Pons (tissue), 1 donor: ENCODE measurements around the gene ASB16.
"Not testable (repeated sequence)": the region's sequence is repeated elsewhere in the genome, so short reads cannot be mapped to it uniquely, and the experiment has no call there.

Experiments used
- DNase-seq: peaks from one replicate; pipeline ENCODE4 v3.0.0-alpha.2; 2016; ENCODE audit warnings: low spot score

Gene ASB16

DNA sequence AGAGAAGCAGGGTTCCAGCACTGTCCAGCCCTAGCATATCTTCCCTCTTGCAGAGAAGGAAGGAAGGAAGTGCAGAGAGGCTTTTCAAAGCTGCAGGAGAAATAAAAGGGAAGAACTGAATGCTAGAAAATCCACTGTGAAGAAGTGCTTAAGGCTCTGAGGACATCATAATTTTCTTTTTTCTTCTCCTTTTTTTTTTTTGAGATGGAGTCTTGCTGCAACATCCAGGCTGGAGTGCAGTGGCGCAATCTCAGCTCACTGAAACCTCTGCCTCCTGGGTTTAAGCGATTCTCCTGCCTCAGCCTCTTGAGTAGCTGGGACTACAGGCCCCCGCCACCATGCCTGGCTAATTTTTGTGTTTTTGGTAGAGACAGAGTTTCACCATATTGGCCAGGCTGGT lies 21.4 kb upstream of the ASB16 start:
- not testable (repeated sequence) for DNase-seq

DNA sequence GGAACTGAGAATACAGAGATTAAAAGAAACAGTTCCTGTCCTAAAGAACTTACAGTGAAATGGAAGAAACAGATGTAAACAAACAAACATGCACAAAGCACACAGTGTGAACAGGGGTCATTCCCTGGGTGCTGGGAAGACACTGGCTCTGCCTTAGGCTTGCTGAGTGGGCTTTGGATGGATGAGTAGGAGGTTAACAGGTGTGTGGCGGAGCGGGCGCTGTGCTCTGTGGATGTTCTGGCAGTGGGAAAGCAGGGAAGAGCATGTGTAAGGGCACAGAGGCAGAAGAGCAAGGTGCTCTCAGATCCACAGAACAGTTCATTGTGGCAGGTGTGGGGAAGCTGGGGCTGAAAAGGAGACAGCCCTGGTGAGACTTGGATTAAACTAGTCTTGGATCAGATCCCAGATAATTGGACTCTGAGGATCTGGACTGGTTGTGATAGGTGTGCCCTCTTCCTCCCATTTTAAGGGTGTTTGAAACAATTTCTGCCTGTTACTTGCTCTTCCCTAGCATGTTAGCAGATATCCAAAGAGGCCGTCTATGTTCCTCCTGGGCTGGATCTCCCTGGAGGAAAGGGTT lies 20.7 kb upstream of the ASB16 start:
- DNase-seq = no peak

DNA sequence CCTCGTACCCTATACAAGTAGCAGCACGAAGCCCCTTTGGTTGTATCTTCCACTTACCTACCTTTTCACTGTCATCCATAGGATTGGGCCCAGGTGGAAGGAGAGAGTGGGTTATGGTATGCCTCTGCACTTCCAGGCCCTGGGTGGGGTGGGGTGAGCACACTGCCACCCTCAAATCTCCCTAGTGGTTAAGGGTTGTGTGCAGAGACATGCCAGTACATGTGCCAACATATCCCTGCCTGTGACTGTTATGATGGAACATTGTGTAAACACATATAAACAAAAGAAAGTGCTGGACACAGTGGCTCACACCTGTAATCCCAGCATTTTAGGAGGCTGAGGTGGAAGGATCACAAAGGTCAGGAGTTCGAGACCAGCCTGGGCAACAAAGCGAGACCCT lies 17.6 kb upstream of the ASB16 start:
- no peak for DNase-seq

DNA sequence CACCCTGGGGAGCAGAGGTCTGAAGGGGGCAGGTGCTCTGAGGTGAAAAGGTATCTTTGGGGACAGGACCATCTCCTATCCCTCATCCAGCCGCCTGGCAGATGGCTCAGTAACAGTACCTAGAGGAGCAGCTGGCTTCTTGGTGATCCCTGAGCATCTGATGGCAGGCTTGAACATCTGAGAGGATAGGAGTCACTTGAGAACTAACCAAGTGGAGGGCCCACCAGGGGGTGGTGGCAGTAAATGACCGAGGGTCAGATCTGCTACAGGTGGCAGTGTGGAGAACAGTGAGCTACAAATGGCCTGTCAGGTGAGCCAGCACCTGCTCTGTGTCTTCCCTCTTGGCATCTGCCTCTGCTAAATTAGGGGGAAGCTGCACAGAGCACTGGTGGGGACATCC lies 15.0 kb upstream of the ASB16 start:
- no peak for DNase-seq

DNA sequence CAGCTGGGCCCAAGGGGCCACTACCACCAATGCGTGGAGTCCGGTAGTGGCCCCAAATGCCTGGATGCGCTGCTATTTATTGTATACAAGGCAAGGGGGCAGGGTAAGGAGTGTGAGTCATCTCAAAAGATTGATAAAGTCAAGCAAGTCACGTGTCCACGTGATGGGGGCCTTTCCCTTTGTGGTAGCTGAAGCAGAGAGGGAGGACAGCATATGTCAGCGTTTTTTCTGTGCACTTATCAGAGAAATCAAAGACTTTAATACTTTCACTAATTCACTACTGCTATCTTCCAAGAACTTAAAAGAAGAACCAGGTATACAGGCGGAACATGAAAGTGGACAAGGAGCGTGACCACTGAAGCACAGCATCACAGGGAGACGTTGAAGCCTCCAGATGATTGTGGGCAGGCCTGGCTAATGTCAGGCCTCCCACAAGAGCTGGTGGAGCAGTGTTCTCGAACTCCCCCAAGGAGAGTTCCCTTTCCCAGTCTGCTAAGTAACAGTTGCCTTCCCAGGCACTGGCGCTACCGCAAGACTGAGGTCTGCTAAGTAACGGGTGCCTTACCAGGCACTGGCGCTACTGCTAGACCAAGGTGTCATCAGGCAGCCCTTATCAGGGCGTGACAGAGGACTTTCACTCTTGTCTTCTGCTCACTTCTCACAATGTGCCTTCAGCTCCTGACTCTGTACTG lies 10.8 kb upstream of the ASB16 start:
- no peak for DNase-seq

DNA sequence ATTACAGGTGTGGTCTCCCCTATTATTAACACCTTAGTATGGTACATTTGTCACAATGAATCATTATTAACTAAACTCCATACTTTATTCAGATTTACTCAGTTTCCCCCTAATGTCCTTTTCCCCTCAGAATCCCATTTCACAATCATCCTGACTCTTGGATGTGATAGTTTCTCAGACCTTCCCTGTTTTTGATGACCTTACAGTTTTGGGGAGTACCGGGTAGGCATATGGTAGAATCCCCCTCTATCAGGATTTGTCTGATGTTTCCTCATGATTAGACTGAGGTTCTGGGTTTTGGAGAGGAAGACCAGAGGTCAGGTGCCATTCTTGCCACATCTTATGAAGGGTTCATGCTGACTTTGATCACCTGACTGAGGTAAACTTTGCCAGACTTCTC lies 6.0 kb upstream of the ASB16 start:
- DNase-seq = no peak

DNA sequence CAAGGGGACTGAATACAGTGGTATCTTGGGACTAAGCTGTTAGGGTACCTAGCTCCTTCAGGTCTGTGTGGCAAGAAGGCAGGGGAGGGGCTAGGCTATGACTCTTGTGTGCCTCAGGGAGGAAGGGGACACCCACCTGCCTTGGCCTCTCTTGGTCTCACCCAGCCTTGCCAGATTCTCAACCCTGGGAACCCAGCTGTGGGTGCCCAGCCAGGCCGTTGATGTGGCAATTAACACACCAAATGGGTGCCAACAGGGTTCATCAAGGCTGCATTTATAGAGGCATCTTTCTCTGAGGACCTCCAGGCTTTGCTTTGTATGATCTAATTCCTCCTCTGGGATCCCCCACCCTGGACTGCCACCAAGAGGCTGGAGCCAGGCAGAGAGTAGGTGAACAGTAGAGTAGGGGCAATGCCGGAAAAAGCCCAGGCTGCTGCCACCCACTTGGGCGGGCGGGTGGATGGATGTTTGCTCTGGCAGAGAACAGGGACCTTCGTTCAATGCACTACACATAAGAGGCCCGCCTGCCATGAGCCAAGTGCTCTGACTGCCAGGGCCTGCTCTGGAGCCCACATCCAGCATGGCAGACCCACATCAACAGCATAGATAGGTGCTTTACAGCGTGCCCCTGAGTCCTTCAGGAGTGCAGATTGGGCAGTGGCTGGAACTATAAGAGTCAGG lies 3.2 kb upstream of the ASB16 start:
- no peak for DNase-seq

DNA sequence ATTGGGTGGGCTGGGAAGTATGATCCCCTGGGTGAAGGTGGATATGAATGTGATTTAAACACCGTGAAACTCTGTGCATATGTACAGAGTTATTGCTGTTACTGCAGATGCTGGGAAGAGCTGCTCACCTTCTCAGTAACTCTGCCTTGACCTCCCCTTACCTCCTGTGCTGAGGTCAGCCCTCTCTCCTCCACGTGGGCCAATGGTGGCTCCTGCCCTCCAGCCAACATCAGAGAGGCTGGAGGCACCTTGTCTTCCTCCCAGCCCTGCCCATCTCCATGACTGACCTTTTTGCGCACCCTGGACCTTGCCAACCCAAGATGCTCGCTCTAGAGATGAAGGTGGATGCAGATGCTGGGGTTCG lies 387 bp upstream of the ASB16 start:
- DNase-seq = no peak

DNA sequence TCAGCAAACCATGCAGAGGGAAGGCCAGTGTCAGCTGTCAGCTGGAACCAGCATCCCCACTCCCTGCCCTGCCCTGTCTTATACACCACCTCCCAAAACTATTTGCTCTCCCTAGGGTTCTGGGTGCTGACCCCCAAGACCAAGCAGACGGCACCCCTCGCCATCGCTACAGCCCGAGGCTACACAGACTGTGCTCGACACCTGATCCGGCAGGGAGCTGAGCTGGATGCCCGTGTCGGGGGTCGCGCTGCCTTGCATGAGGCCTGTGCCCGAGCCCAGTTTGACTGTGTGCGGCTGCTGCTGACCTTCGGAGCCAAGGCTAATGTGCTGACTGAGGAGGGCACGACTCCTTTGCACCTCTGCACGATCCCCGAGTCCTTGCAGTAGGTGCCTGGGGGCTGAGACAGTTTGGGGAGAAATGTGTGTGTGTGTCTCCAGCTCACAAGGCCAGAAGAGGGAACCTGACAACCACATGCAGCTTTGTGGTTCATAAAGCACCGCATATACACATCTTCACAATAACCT lies 1.5 kb downstream of the ASB16 start:
- DNase-seq = no peak

DNA sequence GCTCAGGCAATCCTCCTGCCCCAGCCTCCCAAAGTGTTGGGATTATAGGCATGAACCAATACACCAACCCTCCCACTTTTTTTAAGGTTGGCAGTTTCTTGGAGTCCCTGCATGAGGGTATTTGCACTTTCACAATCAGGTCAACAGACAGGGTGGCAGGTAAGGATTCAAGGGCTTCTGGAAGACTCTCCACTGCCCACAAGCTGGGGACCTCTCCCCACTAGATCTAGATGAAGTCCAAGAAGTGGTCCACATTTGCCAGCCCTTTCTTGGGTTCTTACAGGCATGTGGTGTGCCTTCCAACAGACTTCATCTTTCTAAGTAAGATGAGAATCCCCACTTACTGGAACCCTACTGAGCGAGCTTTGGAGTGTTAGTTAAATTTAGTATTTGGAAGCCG lies 3.9 kb downstream of the ASB16 start:
- no peak for DNase-seq

DNA sequence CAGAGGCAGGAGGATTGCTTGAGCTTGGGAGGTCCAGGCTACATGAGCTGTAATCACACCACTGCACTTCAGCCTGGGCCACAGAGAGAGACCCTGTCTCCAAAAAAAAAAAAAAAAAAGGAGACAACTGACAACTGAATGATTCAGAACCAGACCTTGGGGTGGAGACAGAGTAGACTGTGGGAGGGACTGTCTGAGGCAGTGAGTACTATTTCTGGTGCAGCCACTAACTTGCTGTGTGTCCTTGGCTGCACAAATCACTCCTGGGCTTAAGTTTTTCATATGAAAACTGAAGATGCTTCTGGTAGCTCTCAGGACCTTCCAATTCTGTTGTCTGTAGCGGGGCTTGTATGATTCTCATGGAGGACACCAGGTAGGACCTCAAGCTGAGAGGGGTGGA lies 5.8 kb downstream of the ASB16 start:
- DNase-seq = no peak

DNA sequence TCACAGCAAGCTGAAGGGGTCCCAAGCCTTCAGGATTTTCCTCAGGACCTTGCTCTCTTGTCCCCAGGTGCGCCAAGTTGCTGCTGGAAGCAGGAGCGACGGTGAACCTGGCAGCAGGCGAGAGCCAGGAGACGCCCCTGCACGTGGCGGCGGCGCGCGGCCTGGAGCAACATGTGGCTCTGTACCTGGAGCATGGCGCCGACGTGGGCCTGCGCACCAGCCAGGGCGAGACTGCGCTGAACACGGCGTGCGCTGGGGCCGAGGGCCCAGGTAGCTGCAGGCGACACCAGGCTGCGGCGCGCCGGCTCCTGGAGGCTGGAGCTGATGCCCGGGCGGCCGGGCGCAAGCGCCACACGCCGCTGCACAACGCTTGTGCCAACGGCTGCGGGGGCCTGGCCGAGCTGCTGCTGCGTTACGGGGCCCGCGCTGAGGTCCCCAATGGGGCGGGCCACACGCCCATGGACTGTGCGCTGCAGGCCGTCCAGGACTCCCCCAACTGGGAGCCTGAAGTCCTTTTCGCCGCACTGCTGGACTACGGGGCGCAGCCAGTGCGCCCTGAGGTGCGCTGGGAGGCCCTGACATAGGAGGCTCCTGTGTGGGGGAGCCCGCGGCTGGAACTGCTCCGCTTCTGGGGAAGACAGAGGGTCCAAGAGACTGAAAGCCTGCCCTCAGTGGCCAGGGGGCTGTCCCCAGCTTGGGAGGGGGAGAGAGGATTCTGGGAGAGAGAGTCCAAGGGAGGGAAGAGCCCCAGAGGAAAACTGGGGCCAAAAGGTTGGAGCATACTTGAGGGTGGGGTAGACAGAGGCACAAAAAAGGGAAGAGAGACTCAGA lies 6.4 kb downstream of the ASB16 start:
- DNase-seq = no peak

DNA sequence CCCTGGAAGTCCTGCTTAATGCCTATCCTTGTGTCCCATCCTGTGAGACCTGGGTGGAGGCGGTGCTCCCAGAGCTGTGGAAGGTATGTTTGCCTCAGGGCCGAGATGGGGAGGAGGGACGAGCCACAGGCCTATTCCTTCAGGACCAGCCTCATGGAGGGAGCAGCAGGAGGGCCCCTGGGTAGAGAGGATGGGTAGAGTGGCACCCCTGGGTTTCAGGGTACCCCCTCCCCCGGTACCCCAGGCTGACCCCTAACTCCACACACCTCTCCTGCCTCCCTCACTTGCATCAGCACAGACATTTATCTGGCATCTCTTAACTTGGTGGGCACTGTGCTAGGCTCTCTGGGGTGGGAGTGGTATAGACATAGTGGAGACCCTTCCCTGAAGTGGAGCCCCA lies 7.1 kb downstream of the ASB16 start:
- no peak for DNase-seq

DNA sequence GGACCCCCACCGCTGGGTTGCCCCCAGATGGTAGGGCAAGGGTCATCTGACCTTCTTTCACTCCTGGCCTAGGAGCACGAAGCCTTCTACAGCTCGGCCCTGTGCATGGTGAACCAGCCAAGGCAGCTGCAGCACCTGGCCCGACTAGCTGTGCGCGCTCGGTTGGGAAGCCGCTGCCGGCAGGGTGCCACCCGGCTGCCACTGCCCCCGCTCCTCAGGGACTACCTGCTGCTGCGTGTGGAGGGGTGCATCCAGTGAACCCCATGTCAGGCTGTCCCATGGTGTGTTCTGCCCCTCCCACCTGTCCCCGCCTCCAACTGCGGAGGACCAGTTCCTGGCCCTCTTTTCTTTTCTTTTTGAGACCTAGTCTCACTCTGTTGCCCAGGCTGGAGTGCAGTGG lies 7.6 kb downstream of the ASB16 start:
- no peak for DNase-seq

DNA sequence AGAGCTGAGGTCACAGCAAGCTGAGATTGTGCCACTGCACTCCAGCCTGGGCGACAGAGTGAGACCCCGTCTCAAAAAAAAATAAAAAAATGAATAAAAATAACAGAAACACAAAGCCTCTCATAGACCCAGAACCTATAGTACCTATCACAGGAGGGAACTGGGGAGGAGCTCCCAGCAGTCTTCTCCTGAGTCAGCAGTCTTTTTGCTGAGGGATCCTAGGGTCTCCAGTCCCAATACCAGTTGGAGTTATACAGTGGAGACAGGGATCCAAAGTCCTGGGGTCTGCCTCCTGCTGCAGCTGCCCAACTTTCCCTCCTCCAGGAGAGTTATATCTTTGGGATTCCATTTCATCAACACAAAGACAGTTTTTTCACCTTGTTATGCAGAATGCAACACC lies 12.5 kb downstream of the ASB16 start:
- DNase-seq = no peak

DNA sequence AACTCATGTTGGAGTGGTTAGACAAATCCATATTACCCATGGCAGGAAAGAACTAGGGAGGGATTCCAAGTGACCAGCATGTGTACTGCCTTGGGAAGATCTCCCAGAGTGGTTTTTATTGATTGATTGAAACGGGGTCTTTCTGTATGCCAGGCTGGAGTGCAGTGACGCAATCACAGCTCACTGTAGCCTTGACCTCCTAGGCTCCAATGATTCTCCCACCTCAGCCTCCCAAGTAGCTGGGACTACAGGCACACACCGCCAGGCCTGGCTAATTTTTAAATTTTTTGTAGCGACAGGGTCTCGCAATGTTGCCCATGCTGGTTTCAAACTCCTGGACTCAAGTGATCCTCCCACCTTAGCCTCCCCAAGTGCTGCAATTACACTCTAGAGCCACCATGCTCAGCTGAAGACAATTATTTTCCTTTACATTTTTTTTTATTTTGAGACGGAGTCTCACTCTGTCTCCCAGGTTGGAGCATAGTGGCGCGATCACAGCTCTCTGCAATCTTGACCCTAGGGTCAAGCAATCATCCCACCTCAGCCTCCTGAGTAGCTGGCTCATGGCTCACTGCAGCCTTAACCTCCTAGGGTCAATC lies 13.8 kb downstream of the ASB16 start:
- no peak for DNase-seq

DNA sequence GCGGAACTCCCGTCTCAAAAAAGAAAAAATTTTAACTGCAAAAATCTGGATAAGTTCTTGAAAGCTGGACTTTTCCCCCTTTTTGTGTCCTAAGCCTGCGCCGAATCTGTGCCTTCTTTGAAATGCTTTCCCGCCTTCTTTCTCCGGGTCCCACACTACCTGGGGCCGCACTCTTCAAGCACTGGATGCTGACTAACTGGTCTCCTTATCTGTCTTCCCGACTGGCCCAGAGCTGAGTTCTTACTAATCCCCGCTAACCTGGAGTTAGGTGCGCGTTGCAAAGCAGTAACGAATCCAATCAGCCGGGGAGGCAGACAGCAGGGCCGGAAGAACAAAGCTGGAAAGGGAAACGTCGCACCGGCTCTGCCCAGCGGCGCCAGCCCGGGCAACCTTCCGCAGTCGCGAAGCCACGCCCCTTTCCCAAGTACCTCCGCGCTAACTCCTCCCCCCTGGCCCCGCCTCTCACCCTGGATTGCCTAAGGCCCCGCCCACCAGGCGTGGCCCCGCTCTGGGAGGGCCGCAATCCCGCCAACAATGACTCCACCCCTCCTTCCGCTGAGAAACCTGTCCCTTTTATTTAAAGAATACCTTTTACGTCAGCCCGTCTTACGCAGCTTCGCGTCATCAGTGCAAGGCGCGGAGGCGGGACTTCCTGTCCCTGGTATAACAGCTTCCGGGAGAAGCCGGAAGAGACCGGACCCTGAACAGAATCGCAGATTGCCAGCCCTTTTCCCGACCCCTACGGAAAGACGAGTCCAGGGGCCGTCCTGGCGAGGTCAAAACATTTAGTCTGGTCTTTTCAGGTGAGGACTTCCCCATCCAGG lies 16.0 kb downstream of the ASB16 start, which contains the start of gene TMUB2:
Gene TMUB2 (plus strand): TSS at position 666 of the 824 bp plus-strand sequence. CDS start 737 bp downstream, outside the sequence.
- DNase-seq = peak; percentile 100

DNA sequence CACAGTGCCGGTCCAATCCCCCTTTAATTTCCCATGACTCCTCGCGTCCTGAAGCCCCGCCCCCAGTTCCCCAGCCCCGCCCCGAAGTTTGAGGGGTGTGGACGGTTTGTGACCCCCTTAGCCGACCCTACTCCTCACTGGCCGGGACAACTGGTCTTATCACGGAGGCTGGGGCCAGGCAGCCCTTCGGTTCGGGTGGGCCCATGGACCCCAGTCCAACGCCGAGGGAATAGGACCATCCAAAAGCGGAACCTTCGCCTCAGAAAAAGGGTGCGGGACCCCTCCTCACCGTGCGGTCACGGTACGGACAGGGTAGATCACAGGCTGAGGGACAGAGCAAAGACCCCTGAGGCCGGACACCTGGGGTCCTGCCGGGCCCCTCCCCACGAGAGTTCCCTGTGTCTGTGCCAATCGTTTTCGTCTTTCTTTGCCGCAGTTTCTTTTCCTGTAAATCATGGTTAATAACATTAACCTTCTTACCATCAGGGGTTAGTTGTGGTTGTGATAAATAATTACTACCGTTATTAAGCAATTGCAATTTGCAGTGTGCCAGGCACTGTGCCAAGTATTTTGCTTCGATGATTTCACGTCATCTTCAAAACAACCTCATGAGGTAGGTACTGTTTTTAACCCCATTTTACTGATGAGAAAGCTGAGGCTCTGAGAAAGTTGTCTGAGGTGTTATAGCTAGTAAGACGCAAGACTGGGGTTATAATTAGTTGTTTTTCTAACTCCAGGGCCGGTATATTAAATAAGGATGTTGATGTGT lies 16.8 kb downstream of the ASB16 start:
- no peak for DNase-seq

DNA sequence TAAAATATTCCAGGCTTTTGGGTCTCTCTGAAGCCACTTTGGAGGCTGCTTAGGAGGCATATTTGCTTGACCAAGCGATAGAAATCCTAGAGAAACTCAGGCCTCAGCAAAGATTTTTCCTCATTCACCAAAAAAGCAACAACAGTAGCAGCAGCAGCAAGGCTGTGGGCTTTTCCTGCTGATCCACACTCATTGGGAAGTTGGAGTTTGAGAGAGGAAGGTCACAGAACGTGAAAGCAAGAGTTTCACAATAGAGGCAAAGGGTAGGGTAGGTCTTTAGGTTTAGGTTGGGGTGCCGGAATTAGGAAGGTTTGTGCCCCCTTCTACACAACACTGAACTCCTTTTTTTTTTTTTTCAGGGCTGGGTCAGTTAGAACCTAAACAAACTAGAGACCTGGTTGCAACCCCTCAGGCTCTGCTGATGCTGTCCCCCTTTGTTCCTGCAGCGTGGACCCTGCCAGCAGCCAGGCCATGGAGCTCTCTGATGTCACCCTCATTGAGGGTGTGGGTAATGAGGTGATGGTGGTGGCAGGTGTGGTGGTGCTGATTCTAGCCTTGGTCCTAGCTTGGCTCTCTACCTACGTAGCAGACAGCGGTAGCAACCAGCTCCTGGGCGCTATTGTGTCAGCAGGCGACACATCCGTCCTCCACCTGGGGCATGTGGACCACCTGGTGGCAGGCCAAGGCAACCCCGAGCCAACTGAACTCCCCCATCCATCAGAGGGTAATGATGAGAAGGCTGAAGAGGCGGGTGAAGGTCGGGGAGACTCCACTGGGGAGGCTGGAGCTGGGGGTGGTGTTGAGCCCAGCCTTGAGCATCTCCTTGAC lies 18.3 kb downstream of the ASB16 start:
- no peak for DNase-seq
